IMR-90 (cell line): ENCODE data around the gene E2F3. TPM values are rescaled to one million over a fixed set of nuclear protein-coding genes. Genes with fewer than 3 reads are reported as not detected.

Source experiments
- ATAC-seq: fragments of 200-7000 bp; cut with Tn5 transposase; 2 replicates; pipeline ENCODE4 v1.9.1; 2020; ENCODE audit warnings: low read depth, mild to moderate bottlenecking, moderate library complexity
- BruUV-seq: library from RNA; stranded (reverse); fragments of 400-500 nt; replicated peaks from 2 replicates; lab custom pipeline; 2021; lab: Mats Ljungman, UMichigan
- CTCF ChIA-PET: fragments of 300-600 bp; formaldehyde crosslinking; extraction: SDS; loops from one replicate; lab custom pipeline; 2021; ENCODE audit warnings: antibody characterized with exemption; lab: Yijun Ruan, JAX
- POLR2A ChIA-PET: fragments of 300-600 bp; sonication (Branson Sonifier 250); formaldehyde crosslinking; loops from one replicate; lab custom pipeline; 2022; ENCODE audit warnings: antibody characterized with exemption; ENCODE audit not compliant: unreplicated experiment; lab: Charles Lee
- DNase-seq: peaks from one replicate; pipeline ENCODE4 v3.0.0; 2013
- H2AFZ ChIP-seq: replicated peaks from 2 replicates; pipeline ENCODE3; 2013; ENCODE audit warnings: low read length, mild to moderate bottlenecking; ENCODE audit not compliant: poor library complexity
- H2AK5ac ChIP-seq: 2 replicates; pipeline ENCODE4 v1.6.1; 2013; ENCODE audit warnings: low read depth, low read length, inconsistent platforms
- H2AK9ac ChIP-seq: replicated peaks from 2 replicates; pipeline ENCODE3; 2013; ENCODE audit warnings: mild to moderate bottlenecking, low read depth, low read length, moderate library complexity; ENCODE audit not compliant: poor library complexity
- H2BK120ac ChIP-seq: 2 replicates; pipeline ENCODE4 v1.6.1; 2013; ENCODE audit warnings: low read depth, low read length, inconsistent platforms
- H2BK15ac ChIP-seq: 3 replicates; pipeline ENCODE4 v1.6.1; 2013; ENCODE audit warnings: low read depth, low read length, inconsistent platforms
- H2BK20ac ChIP-seq: 2 replicates; pipeline ENCODE4 v1.6.1; 2013; ENCODE audit warnings: low read depth, mild to moderate bottlenecking, inconsistent platforms, low read length, moderate library complexity
- H2BK5ac ChIP-seq: 2 replicates; pipeline ENCODE4 v1.6.1; 2013; ENCODE audit warnings: mild to moderate bottlenecking, low read depth, low read length, inconsistent platforms; ENCODE audit not compliant: poor library complexity, severe bottlenecking
- H3K14ac ChIP-seq: replicated peaks from 2 replicates; pipeline ENCODE4 v1.6.1; 2013; ENCODE audit warnings: low read depth, low read length, inconsistent platforms
- H3K18ac ChIP-seq: 2 replicates; pipeline ENCODE4 v1.6.1; 2013; ENCODE audit warnings: low read depth, low read length, control low read depth
- H3K23ac ChIP-seq: 2 replicates; pipeline ENCODE4 v1.6.1; 2013; ENCODE audit warnings: low read depth, low read length, inconsistent platforms
- H3K27ac ChIP-seq: 2 replicates; pipeline ENCODE4 v1.5.1; 2013; ENCODE audit warnings: mild to moderate bottlenecking, control low read depth, low read length; ENCODE audit not compliant: insufficient read depth
- H3K27me3 ChIP-seq: 2 replicates; pipeline ENCODE4 v1.6.1; 2013; ENCODE audit warnings: low read length; ENCODE audit not compliant: control insufficient read depth, insufficient read depth
- H3K36me3 ChIP-seq: 2 replicates; pipeline ENCODE4 v1.6.1; 2013; ENCODE audit warnings: low read length, mixed read lengths; ENCODE audit not compliant: control insufficient read depth, insufficient read depth
- H3K4ac ChIP-seq: 2 replicates; pipeline ENCODE4 v1.6.1; 2013; ENCODE audit warnings: low read depth, low read length, inconsistent platforms
- H3K4me1 ChIP-seq: 2 replicates; pipeline ENCODE4 v1.6.1; 2013; ENCODE audit warnings: low read length, mixed read lengths; ENCODE audit not compliant: control insufficient read depth, insufficient read depth
- H3K4me2 ChIP-seq: 2 replicates; pipeline ENCODE4 v1.6.1; 2013; ENCODE audit warnings: low read depth, mild to moderate bottlenecking, control low read depth, low read length, moderate library complexity
- H3K4me3 ChIP-seq: 2 replicates; pipeline ENCODE4 v1.5.1; 2013; ENCODE audit warnings: low read depth, mild to moderate bottlenecking, control low read depth, low read length, moderate library complexity; ENCODE audit not compliant: insufficient read depth
- H3K56ac ChIP-seq: 2 replicates; pipeline ENCODE4 v1.6.1; 2013; ENCODE audit warnings: low read length, inconsistent platforms; ENCODE audit not compliant: insufficient read depth; ENCODE audit errors: extremely low read depth
- H3K79me1 ChIP-seq, 2 experiments: 2 replicates each; pipeline ENCODE4 v1.6.1; 2013; ENCODE audit warnings: low read length in 2 of 2, inconsistent platforms in 1 of 2, low read depth in 1 of 2
- H3K9ac ChIP-seq: 2 replicates; pipeline ENCODE4 v1.6.1; 2013; ENCODE audit warnings: low read depth, low read length, control low read depth
- H3K9me1 ChIP-seq: 2 replicates; pipeline ENCODE4 v1.6.1; 2013; ENCODE audit warnings: low read length, inconsistent platforms; ENCODE audit not compliant: insufficient read depth
- H3K9me3 ChIP-seq: 2 replicates; pipeline ENCODE4 v1.6.1; 2013; ENCODE audit warnings: low read length; ENCODE audit not compliant: control insufficient read depth, insufficient read depth
- H4K20me1 ChIP-seq: 2 replicates; pipeline ENCODE4 v1.6.1; 2013; ENCODE audit warnings: low read length, inconsistent platforms; ENCODE audit not compliant: insufficient read depth
- H4K5ac ChIP-seq: 2 replicates; pipeline ENCODE4 v1.6.1; 2013; ENCODE audit warnings: mild to moderate bottlenecking, low read depth, low read length, control low read depth
- H4K8ac ChIP-seq, 2 experiments: 2 replicates each; pipeline ENCODE4 v1.6.1; 2013; ENCODE audit warnings: low read depth in 2 of 2, low read length in 2 of 2, control low read depth in 1 of 2, inconsistent platforms in 1 of 2
- H4K91ac ChIP-seq: 2 replicates; pipeline ENCODE4 v1.6.1; 2013; ENCODE audit warnings: low read depth, low read length, inconsistent platforms; ENCODE audit not compliant: insufficient read depth
- SMC3 ChIP-seq: fragments of 150-350 bp; IDR thresholded peaks from 2 replicates; pipeline ENCODE4 v1.6.1; 2016; ENCODE audit warnings: low read depth, mild to moderate bottlenecking, antibody characterized with exemption, low read length, moderate library complexity
- WGBS, 2 experiments: methylation state at CpG; one replicate each; pipeline versions ENCODE4 v1.1.5 to v1.1.7; 2013; ENCODE audit warnings: missing lambda C conversion rate in 2 of 2; ENCODE audit not compliant: insufficient read length in 1 of 2; ENCODE audit errors: extremely low coverage in 2 of 2; 5-methylcytosine and 5-hydroxymethylcytosine counted together
- dilution Hi-C: fragments of 300-500 bp; cut with HindIII; formaldehyde crosslinking; loops from one replicate; pipeline ENCODE4 v1.14.3; 2018; ENCODE audit warnings: low sequenced_read_pairs; ENCODE audit not compliant: unreplicated experiment
- in situ Hi-C: fragments of 300-500 bp; cut with MboI; formaldehyde crosslinking; loops from 3 replicates; pipeline ENCODE4 v1.14.3; 2019; ENCODE audit warnings: low sequenced_read_pairs, inconsistent platforms, mixed read lengths
- intact Hi-C: fragments of 100-400 bp; cut with micrococcal nuclease; formaldehyde crosslinking; loops from 2 replicates; pipeline ENCODE4 v1.10.0; 2022
- polyA plus RNA-seq, 3 experiments: library from polyadenylated mRNA; depleted of rRNA; stranded (reverse); fragments of >200 nt; gene quantifications; 2 replicates each; pipeline ENCODE4 v1.2.3, GENCODE V29; 2012; ENCODE audit warnings: low replicate concordance in 1 of 3
- total RNA-seq: library from RNA; depleted of rRNA; stranded (reverse); fragments of >200 nt; gene quantifications from 2 replicates; pipeline ENCODE4 v1.2.3, GENCODE V29; 2012
- TF ChIP-seq, protein P1 (sequence below): fragments of 150-350 bp; IDR thresholded peaks from 2 replicates; pipeline ENCODE4 v1.6.1; 2016; ENCODE audit warnings: low read depth, mild to moderate bottlenecking, low read length, moderate library complexity, borderline replicate concordance

E2F3 gene
- total and polyA plus RNA-seq, 2 of the 4 experiments (the other 2 are of a cell fraction): 2.3 to 8.2 TPM

DNA sequence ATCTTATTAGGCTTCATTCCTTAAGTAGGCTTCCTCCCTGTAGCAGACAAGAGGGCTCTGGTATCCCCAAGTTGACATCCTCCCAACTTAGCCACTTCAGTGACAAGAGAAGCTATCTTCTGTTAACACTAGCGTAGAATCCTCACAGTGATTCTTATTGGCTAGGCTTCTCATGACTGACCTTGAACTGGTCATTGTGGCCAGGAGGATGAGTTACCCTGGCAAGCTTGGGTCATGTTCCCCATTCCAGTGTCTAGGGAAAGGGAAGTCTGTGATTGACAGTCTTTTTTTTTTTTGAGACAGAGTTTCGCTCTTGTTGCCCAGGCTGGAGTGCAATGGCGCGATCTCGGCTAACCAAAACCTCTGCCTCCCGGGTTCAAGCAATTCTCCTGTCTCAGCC is 139.7 kb downstream of the E2F3 start:
- H3K4me2 ChIP-seq: no peak overlapping the region
- no peaks in the 10 kb centered on the region for H3K9me3 ChIP-seq
- H3K4ac ChIP-seq: no peak overlapping the region
- 100% methylated on average over 1 of the region's 6 CpGs; no CpG with 5 or more reads in 1 of the 2 experiments for WGBS, 2 experiments
- no peaks in the 10 kb centered on the region for H3K4me1 ChIP-seq
- H3K14ac ChIP-seq: no peak overlapping the region
- no TSS peak for BruUV-seq
- DNase-seq (no peak), ATAC-seq (no peak)
- H2AK5ac ChIP-seq: no peak overlapping the region
- H4K5ac ChIP-seq: no peak overlapping the region
- no peak overlapping the region for H3K56ac ChIP-seq
- intact Hi-C loops (no loop called here), in situ Hi-C loops (no loop called here), dilution Hi-C loops (no loop called here)
- no peak overlapping the region for H4K8ac ChIP-seq
- H3K27me3 ChIP-seq: no peaks in the 10 kb centered on the region
- no peak overlapping the region for H3K4me3 ChIP-seq
- H3K79me1 ChIP-seq: peaks cover 19 to 24% of the 10 kb centered on the region in 2 experiments
- no peak overlapping the region for H2AK9ac ChIP-seq
- no peak overlapping the region for H3K9ac ChIP-seq
- no peaks in the 10 kb centered on the region for H4K20me1 ChIP-seq
- H3K23ac ChIP-seq: no peak overlapping the region
- no peak overlapping the region for H3K18ac ChIP-seq
- H3K9me1 ChIP-seq: no peaks in the 10 kb centered on the region
- H2BK120ac ChIP-seq: no peak overlapping the region
- H2BK20ac ChIP-seq: no peak overlapping the region
- POLR2A ChIA-PET: no interaction called here
- no peak overlapping the region for H2BK5ac ChIP-seq
- no peak overlapping the region for H3K27ac ChIP-seq
- CTCF ChIA-PET: interaction anchor here (0.7 kb wide), 1 partner anchor 13 kb away, joined by 3 read pairs; no protein-coding TSS in a partner anchor
- no peak overlapping the region for H4K91ac ChIP-seq
- H2BK15ac ChIP-seq: no peak overlapping the region
- TF ChIP-seq, protein P1, sequence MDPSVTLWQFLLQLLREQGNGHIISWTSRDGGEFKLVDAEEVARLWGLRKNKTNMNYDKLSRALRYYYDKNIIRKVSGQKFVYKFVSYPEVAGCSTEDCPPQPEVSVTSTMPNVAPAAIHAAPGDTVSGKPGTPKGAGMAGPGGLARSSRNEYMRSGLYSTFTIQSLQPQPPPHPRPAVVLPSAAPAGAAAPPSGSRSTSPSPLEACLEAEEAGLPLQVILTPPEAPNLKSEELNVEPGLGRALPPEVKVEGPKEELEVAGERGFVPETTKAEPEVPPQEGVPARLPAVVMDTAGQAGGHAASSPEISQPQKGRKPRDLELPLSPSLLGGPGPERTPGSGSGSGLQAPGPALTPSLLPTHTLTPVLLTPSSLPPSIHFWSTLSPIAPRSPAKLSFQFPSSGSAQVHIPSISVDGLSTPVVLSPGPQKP: no peak
- TF ChIP-seq SMC3: no peak
- peaks cover 5% of the 10 kb centered on the region; the same call in 1 of the 2 replicates for H3K36me3 ChIP-seq
- H2AFZ ChIP-seq: no peak overlapping the region
